Heart left ventricle (tissue), 13 donors: ENCODE data around the gene AUH.

Source experiments
- CTCF ChIP-seq, 12 donors: fragments of 200-600 bp; sonication (generic) in 4 of 12; IDR thresholded peaks; one replicate each; pipeline versions ENCODE4 v1.5.0 to v1.8.0; 2018 to 2022; ENCODE audit warnings: antibody characterized with exemption in 12 of 12, mild to moderate bottlenecking in 5 of 12
- POLR2A ChIP-seq, 2 donors: fragments of 450-650 bp; IDR thresholded peaks; one replicate each; pipeline ENCODE4 v1.6.1; 2017; ENCODE audit warnings: antibody characterized with exemption in 2 of 2, mild to moderate bottlenecking in 2 of 2, moderate library complexity in 2 of 2
- donor health status: ischemic (EF 13 %, LVEDD 7.1; RV severe dilation, severe dysfunction).
- donor health status: DM: no; HTN: yes; CAD: no.
- donor health status: DM: no; HTN: no; CAD: no.
- donor health status: ischemic (EF 25% LVEDD 6.9; RV normal size, moderate dysfunction).
- donor health status: ischemic (EF 25% LVEDD 5.7; RV mildly dilated, moderate dysfunction).
- donor health status: ischemic (EF 35%, LVEDD 5.7; RV mildly dilated, moderate dysfunction).
- donor health status: nonischemic (EF 11% LVEDD 7.7; RV severe dilation, severe dysfunction).
- donor health status: DM: yes; HTN: yes; CAD: no.
- donor health status: PGD.
- donor health status: ischemic (EF 29% LVEDD 5.4; RV normal size, mild dysfunction).
- donor health status: nonischemic (EF 23%, LVEDD 6.1; RV moderate dilation, normal function).

DNA sequence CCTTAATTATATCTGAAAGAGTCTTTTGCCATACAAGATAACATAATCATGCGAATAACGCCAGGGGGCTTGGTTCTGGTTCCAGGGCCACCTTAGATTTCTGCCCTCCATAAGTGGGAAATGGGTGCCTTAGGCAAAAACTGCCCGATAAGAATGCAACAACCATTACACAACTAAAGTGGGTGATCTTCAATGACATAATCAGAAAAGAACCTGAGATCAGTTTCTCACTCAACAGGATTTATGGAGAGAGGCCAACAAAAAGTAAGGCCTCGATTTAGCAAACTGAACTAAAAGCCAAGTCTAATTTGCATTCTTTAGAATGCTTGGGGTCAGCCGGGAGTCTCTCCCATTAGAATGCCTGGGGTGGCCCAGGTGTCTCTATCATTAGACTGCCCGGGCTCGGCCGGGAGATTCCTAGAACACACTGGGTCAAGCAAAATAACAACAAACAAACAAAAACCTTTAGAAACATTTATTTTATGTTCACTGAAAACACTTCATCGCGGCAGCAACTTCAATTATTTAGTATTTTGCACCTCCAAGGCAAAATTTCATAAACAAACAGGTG, 194.8 kb downstream of the AUH start:
- TF ChIP-seq POLR2A (IDR thresholded peaks at IDR 0.05): no peak
- no peak for TF ChIP-seq CTCF (IDR thresholded peaks at IDR 0.05)
